ENCODE results near the gene ANKLE2.
"Not testable (repeated sequence)": the region's sequence is repeated elsewhere in the genome, so short reads cannot be mapped to it uniquely, and the experiment has no call there.

ANKLE2 gene

GRCh38 chr12:132803125-132803524 lies 41.5 kb upstream of the ANKLE2 start:
- TF ChIP-seq CTCF (conservative IDR thresholded peaks at IDR 0.05; ENCODE audit: low read depth, low read length), result no peak
- DNase-seq (ENCODE audit: low read depth), result no peak
- no peak overlapping the region for H3K4me3 ChIP-seq (ENCODE audit: low read depth, low read length)

- no peak for TF ChIP-seq CTCF (conservative IDR thresholded peaks at IDR 0.05; ENCODE audit: low read depth, low read length)
- no peak for DNase-seq (ENCODE audit: low read depth)
- no peak overlapping the region for H3K4me3 ChIP-seq (ENCODE audit: low read depth, low read length)
Observed at GRCh38 chr12:132801741-132802140, 40.1 kb upstream of the ANKLE2 start.

GRCh38 chr12:132798836-132799235 lies 37.2 kb upstream of the ANKLE2 start:
- no peak overlapping the region for H3K4me3 ChIP-seq (ENCODE audit: low read depth, low read length)
- DNase-seq (ENCODE audit: low read depth), result no peak
- no peak for TF ChIP-seq CTCF (conservative IDR thresholded peaks at IDR 0.05; ENCODE audit: low read depth, low read length)

- no peak for DNase-seq (ENCODE audit: low read depth)
- H3K4me3 ChIP-seq (ENCODE audit: low read depth, low read length), result no peak overlapping the region
- no peak for TF ChIP-seq CTCF (conservative IDR thresholded peaks at IDR 0.05; ENCODE audit: low read depth, low read length)
Observed at GRCh38 chr12:132797820-132798570, 36.4 kb upstream of the ANKLE2 start.

- no peak for TF ChIP-seq CTCF (conservative IDR thresholded peaks at IDR 0.05; ENCODE audit: low read depth, low read length)
- DNase-seq (ENCODE audit: low read depth), result no peak
- H3K4me3 ChIP-seq (ENCODE audit: low read depth, low read length), result no peak overlapping the region
Observed at GRCh38 chr12:132795847-132796246, 34.2 kb upstream of the ANKLE2 start.

- not testable (repeated sequence) for DNase-seq (ENCODE audit: low read depth)
Observed at GRCh38 chr12:132791940-132792339, 30.3 kb upstream of the ANKLE2 start.

GRCh38 chr12:132789099-132789471 lies 27.5 kb upstream of the ANKLE2 start:
- no peak for TF ChIP-seq CTCF (conservative IDR thresholded peaks at IDR 0.05; ENCODE audit: low read depth, low read length)
- H3K4me3 ChIP-seq (ENCODE audit: low read depth, low read length), result no peak overlapping the region
- DNase-seq (ENCODE audit: low read depth), result no peak

More at GRCh38 chr12:132791940-132792339, 30.3 kb upstream of the ANKLE2 start:
- H3K4me3 ChIP-seq (ENCODE audit: low read depth, low read length), result not testable (repeated sequence)
